Superior temporal gyrus (tissue), 1 donor: ENCODE data around the gene NEURL3.
"Not testable (repeated sequence)": the region's sequence is repeated elsewhere in the genome, so short reads cannot be mapped to it uniquely, and the experiment has no call there.

Experiments used
- DNase-seq: peaks from one replicate; pipeline ENCODE4 v3.0.0-alpha.2; 2016; ENCODE audit errors: extremely low spot score

Gene NEURL3

GRCh38 chr2:96505231-96505889 lies at the start of gene NEURL3:
Gene NEURL3, minus strand, starts transcription at chr2:96505357. Its CDS starts 71 bp downstream, at chr2:96505286.
- no peak for DNase-seq

- peak; percentile 75 for DNase-seq
Observed at GRCh38 chr2:96554293-96555145, 49.4 kb upstream of the NEURL3 start.

GRCh38 chr2:96553957-96554292 lies 48.8 kb upstream of the NEURL3 start:
- not testable (repeated sequence) for DNase-seq

GRCh38 chr2:96553176-96553956 lies 48.2 kb upstream of the NEURL3 start:
- DNase-seq, result no peak

- DNase-seq, result no peak
Observed at GRCh38 chr2:96552315-96553175, 47.4 kb upstream of the NEURL3 start.

- DNase-seq, result no peak
Observed at GRCh38 chr2:96551605-96552314, 46.6 kb upstream of the NEURL3 start.

GRCh38 chr2:96550787-96551604 lies 45.8 kb upstream of the NEURL3 start:
- no peak for DNase-seq

- no peak for DNase-seq
Observed at GRCh38 chr2:96549967-96550786, 45.0 kb upstream of the NEURL3 start.

GRCh38 chr2:96549466-96549785 lies 44.3 kb upstream of the NEURL3 start:
- no peak for DNase-seq

- no peak for DNase-seq
Observed at GRCh38 chr2:96548558-96549465, 43.7 kb upstream of the NEURL3 start.

- DNase-seq, result peak; percentile 55
Observed at GRCh38 chr2:96547731-96548171, 42.6 kb upstream of the NEURL3 start.

GRCh38 chr2:96547203-96547641 lies 42.1 kb upstream of the NEURL3 start:
- DNase-seq, result no peak

- no peak for DNase-seq
Observed at GRCh38 chr2:96546797-96547196, 41.6 kb upstream of the NEURL3 start.

- no peak for DNase-seq
Observed at GRCh38 chr2:96546321-96546720, 41.2 kb upstream of the NEURL3 start.

GRCh38 chr2:96542357-96542977 lies 37.3 kb upstream of the NEURL3 start:
- no peak for DNase-seq

GRCh38 chr2:96541398-96542152 lies 36.4 kb upstream of the NEURL3 start:
- DNase-seq, result no peak

- DNase-seq, result no peak
Observed at GRCh38 chr2:96540136-96540535, 35.0 kb upstream of the NEURL3 start.
